Activated naive CD4-positive, alpha-beta T cell treated with anti-CD3 and anti-CD28 coated beads, Interleukin-2, amount 50 U/mL, for 16 hours (primary cell): ENCODE results near the gene OGFOD2.

Experiments used
- DNase-seq: peaks from one replicate; pipeline ENCODE4 v3.0.0-alpha.2; 2020

The OGFOD2 gene

GRCh38 chr12:122989225-122989839 is 14.3 kb downstream of the OGFOD2 start:
- DNase-seq: no peak

GRCh38 chr12:122989874-122990419 is 14.9 kb downstream of the OGFOD2 start:
- no peak for DNase-seq

GRCh38 chr12:122990561-122990960 is 15.5 kb downstream of the OGFOD2 start:
- no peak for DNase-seq

GRCh38 chr12:122990961-122991622 is 16.0 kb downstream of the OGFOD2 start:
- DNase-seq: no peak

GRCh38 chr12:122991623-122992275 is 16.7 kb downstream of the OGFOD2 start:
- no peak for DNase-seq

GRCh38 chr12:122992386-122992785 is 17.3 kb downstream of the OGFOD2 start:
- no peak for DNase-seq

GRCh38 chr12:122994140-122994675 is 19.2 kb downstream of the OGFOD2 start:
- DNase-seq: no peak

GRCh38 chr12:122994781-122995502 is 19.9 kb downstream of the OGFOD2 start:
- no peak for DNase-seq

GRCh38 chr12:122995503-122996187 is 20.6 kb downstream of the OGFOD2 start:
- DNase-seq: no peak

- DNase-seq: no peak
Measured at GRCh38 chr12:122996188-122996601, 21.2 kb downstream of the OGFOD2 start.

- DNase-seq: no peak
Measured at GRCh38 chr12:122996621-122997342, 21.7 kb downstream of the OGFOD2 start.

GRCh38 chr12:122997343-122998250 is 22.6 kb downstream of the OGFOD2 start:
- no peak for DNase-seq

- DNase-seq: no peak
Measured at GRCh38 chr12:122998316-122998715, 23.3 kb downstream of the OGFOD2 start.

- DNase-seq: no peak
Measured at GRCh38 chr12:122999196-122999946, 24.3 kb downstream of the OGFOD2 start.

- DNase-seq: no peak
Measured at GRCh38 chr12:122999986-123000420, 25.0 kb downstream of the OGFOD2 start.

- DNase-seq: no peak
Measured at GRCh38 chr12:123000578-123000977, 25.5 kb downstream of the OGFOD2 start.

GRCh38 chr12:123001464-123001863 is 26.4 kb downstream of the OGFOD2 start:
- no peak for DNase-seq

- DNase-seq: no peak
Measured at GRCh38 chr12:123003257-123003656, 28.2 kb downstream of the OGFOD2 start.

- DNase-seq: no peak
Measured at GRCh38 chr12:123004287-123004686, 29.2 kb downstream of the OGFOD2 start.
